Suppressor macrophage treated with lipopolysaccharide for 1 hour (primary cell): ENCODE data around the gene PCDHA4.
"Not testable (repeated sequence)": the region's sequence is repeated elsewhere in the genome, so short reads cannot be mapped to it uniquely, and the experiment has no call there.

Source experiments
- DNase-seq, 3 donors: peaks; one replicate each; pipeline ENCODE4 v3.0.0-alpha.2; 2020 to 2022

PCDHA4 gene

GRCh38 chr5:140822281-140822629 is 15.4 kb downstream of the PCDHA4 start:
- DNase-seq, result no peak

GRCh38 chr5:140822969-140823368 is 16.1 kb downstream of the PCDHA4 start:
- DNase-seq, result not testable (repeated sequence)

GRCh38 chr5:140823475-140823874 is 16.6 kb downstream of the PCDHA4 start:
- no peak for DNase-seq

- DNase-seq, result peak in 1 of 3 donors; percentile 3
Observed at GRCh38 chr5:140827704-140828361, 21.0 kb downstream of the PCDHA4 start, which contains the start of gene PCDHA6. Gene PCDHA6 (plus strand): TSS chr5:140827960. CDS start chr5:140828092, 132 bp downstream.

GRCh38 chr5:140828362-140828737 is 21.5 kb downstream of the PCDHA4 start:
- peak in 1 of 3 donors; percentile 12 for DNase-seq

- peak in 1 of 3 donors; percentile 8 for DNase-seq
Observed at GRCh38 chr5:140829511-140830501, 22.9 kb downstream of the PCDHA4 start.

DNA sequence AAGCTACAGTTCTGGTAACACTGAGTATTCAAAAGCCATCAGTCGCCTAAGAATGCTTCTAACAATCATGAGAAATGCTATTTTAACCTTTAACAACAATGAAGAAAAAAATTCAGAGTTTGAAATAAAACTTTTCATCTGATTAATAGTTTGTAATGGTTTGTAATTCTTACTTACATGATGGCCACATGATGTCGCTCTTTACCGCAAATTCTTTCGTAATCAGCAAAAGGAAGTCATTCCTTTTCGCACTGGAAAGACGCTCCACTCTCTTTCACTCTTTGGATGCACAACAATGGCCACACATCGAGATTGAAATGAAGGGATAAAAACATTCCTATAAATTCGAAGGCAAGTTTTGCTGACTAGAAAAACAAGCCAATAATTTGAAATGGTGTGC is 27.1 kb downstream of the PCDHA4 start, which contains the start of gene PCDHA7:
TSS of gene PCDHA7 (plus strand) at position 277 of the 400 bp plus-strand sequence. CDS start at position 392, 115 bp downstream.
- peak in 2 of 3 donors; percentile 5 to 18 for DNase-seq

- not testable (repeated sequence) for DNase-seq
Observed at GRCh38 chr5:140834439-140835008, 27.7 kb downstream of the PCDHA4 start.

DNA sequence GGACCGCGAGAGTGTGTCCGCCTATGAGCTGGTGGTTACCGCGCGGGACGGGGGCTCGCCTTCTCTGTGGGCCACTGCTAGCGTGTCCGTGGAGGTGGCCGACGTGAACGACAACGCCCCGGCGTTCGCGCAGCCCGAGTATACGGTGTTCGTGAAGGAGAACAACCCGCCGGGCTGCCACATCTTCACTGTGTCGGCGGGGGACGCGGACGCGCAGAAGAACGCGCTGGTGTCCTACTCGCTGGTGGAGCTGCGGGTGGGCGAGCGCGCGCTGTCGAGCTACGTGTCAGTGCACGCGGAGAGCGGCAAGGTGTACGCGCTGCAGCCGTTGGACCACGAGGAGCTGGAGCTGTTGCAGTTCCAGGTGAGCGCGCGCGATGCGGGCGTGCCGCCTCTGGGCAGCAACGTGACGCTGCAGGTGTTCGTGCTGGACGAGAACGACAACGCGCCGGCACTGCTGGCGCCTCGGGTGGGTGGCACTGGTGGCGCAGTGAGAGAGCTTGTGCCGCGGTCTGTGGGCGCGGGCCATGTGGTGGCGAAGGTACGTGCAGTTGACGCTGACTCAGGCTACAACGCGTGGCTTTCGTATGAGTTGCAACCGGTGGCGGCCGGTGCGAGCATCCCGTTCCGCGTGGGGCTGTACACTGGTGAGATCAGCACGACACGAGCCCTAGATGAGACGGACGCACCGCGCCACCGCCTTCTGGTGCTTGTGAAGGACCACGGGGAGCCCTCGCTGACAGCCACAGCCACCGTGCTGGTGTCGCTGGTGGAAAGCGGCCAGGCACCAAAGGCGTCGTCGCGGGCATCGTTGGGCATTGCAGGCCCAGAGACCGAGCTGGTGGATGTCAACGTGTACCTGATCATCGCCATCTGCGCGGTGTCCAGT is 29.0 kb downstream of the PCDHA4 start:
- peak in 1 of 3 donors; percentile 13 for DNase-seq

- DNase-seq, result peak; percentile 13 to 27 (median 15)
Observed at GRCh38 chr5:140840978-140841962, 34.4 kb downstream of the PCDHA4 start, which contains the start of gene PCDHA8. Gene PCDHA8 (plus strand): TSS chr5:140841187. CDS start chr5:140841322, 135 bp downstream.

DNA sequence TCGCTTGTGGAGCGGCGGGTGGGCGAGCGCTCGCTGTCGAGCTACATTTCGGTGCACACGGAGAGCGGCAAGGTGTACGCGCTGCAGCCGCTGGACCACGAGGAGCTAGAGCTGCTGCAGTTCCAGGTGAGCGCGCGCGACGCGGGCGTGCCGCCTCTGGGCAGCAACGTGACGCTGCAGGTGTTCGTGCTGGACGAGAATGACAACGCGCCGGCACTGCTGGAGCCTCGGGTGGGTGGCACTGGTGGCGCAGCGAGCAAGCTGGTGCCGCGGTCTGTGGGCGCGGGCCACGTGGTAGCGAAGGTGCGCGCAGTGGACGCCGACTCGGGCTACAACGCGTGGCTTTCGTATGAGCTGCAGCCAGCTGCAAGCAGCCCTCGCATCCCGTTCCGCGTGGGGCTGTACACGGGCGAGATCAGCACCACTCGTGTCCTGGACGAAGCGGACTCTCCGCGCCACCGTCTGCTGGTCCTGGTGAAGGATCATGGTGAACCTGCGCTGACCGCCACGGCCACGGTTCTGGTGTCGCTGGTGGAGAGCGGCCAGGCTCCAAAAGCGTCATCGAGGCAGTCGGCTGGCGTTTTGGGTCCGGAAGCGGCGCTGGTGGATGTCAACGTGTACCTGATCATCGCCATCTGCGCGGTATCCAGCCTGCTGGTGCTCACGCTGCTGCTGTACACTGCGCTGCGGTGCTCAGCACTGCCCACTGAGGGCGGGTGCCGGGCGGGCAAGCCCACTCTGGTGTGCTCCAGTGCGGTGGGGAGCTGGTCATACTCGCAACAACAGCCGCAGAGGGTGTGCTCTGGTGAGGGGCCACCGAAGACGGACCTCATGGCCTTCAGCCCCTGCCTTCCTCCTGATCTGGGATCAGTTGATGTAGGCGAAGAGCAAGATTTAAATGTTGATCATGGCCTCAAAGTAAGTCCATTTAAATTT is 36.2 kb downstream of the PCDHA4 start:
- DNase-seq, result no peak

DNA sequence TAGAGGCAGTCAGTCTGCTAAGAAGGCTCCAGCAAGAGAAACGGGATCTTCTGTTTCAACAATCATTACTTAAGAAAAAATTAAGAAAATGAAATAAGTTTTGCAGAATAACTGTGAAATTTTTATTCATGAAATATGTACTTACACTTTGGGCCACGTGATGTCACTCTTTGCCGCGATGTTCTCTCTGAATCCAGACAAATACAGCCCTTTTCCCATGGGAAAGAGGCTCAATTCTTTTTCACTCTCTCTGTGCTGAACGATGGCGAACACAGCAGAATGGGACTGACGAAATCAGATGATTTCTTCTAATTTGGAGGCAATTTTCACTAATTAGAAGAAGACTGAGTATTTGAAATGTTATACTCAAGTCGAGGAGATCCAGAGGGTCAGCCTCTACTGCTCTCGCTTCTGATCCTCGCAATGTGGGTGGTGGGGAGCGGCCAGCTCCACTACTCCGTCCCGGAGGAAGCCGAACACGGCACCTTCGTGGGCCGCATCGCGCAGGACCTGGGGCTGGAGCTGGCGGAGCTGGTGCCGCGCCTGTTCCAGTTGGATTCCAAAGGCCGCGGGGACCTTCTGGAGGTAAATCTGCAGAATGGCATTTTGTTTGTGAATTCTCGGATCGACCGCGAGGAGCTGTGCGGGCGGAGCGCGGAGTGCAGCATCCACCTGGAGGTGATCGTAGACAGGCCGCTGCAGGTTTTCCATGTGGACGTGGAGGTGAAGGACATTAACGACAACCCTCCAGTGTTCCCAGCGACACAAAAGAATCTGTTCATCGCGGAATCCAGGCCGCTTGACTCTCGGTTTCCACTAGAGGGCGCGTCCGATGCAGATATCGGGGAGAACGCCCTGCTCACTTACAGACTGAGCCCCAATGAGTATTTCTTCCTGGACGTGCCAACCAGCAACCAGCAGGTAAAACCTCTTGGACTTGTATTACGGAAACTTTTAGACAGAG is 41.6 kb downstream of the PCDHA4 start, which contains the start of gene PCDHA9:
TSS of gene PCDHA9 (plus strand) at position 244 of the 964 bp plus-strand sequence. CDS start at position 358, 114 bp downstream.
- DNase-seq, result not testable (repeated sequence)

DNA sequence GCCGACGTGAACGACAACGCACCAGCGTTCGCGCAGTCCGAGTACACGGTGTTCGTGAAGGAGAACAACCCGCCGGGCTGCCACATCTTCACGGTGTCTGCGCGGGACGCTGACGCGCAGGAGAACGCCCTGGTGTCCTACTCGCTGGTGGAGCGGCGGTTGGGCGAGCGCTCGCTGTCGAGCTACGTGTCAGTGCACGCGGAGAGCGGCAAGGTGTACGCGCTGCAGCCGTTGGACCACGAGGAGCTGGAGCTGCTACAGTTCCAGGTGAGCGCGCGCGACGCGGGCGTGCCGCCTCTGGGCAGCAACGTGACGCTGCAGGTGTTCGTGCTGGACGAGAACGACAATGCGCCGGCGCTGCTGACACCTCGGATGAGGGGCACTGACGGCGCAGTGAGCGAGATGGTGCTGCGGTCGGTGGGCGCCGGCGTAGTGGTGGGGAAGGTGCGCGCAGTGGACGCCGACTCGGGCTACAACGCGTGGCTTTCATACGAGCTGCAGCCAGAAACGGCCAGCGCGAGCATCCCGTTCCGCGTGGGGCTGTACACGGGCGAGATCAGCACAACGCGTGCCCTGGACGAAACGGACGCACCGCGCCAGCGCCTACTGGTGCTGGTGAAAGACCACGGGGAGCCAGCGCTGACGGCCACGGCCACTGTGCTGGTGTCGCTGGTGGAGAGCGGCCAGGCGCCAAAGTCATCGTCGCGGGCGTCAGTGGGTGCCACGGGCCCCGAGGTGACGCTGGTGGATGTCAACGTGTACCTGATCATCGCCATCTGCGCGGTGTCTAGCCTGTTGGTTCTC is 43.2 kb downstream of the PCDHA4 start:
- DNase-seq, result not testable (repeated sequence)

DNA sequence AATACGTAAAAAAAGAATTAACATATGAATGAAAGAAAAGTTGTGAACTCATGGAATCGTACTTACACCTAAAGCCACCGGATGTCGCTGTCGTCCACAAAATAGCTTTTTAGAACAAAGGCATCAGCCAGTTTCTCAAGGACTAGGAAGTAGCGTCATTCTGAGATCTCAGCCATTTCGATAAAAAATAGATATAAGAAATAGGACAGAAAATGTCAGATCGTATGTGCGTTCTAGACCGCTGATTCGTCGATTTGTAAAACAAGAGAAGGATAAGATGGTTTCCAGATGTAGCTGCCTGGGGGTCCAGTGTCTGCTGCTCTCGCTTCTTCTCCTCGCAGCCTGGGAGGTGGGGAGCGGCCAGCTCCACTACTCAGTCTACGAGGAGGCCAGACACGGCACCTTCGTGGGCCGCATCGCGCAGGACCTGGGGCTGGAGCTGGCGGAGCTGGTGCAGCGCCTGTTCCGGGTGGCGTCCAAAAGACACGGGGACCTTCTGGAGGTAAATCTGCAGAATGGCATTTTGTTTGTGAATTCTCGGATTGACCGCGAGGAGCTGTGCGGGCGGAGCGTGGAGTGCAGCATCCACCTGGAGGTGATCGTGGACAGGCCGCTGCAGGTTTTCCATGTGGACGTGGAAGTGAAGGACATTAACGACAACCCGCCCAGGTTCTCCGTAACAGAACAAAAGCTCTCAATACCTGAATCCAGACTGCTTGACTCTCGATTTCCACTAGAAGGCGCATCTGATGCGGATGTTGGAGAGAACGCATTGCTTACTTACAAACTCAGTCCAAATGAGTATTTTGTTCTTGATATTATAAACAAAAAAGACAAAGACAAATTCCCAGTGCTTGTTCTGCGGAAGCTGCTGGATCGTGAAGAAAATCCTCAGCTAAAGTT is 49.2 kb downstream of the PCDHA4 start, which contains the start of gene PCDHA10:
TSS of gene PCDHA10 (plus strand) at position 126 of the 903 bp plus-strand sequence. CDS start at position 278, 152 bp downstream.
- no peak for DNase-seq

- no peak for DNase-seq
Observed at GRCh38 chr5:140857177-140857986, 50.5 kb downstream of the PCDHA4 start.
